Pancreas (tissue), 10 donors: ENCODE data around the gene CUL7. TPM values are rescaled to one million over a fixed set of nuclear protein-coding genes. Genes with fewer than 3 reads are reported as not detected.

Source experiments
- ATAC-seq, 4 donors: fragments of 200-7000 bp; cut with Tn5 transposase; one replicate each; pipeline versions ENCODE4 v1.8.0 to v1.9.1; 2020; ENCODE audit warnings: mild to moderate bottlenecking in 4 of 4, moderate library complexity in 4 of 4
- DNase-seq, 6 donors: peaks; one replicate each; pipeline ENCODE4 v3.0.0-alpha.2; 2020
- FAIRE-seq: peaks from 2 replicates; lab custom pipeline; 2012; peaks lifted over from hg19 to GRCh38; lab: Jason Lieb, UNC
- H3K27ac ChIP-seq, 4 donors: fragments of 200-600 bp; sonication (generic); 1 replicate in 3 of 4; 2 replicates in 1 of 4; pipeline versions ENCODE4 v1.5.0 to v1.8.0; 2020
- H3K27me3 ChIP-seq, 4 donors: fragments of 200-600 bp; one replicate each; pipeline ENCODE4 v1.8.0; 2021
- H3K36me3 ChIP-seq, 3 donors: fragments of 200-600 bp; sonication (generic) in 1 of 3; one replicate each; pipeline versions ENCODE4 v1.5.0 to v1.8.0; 2020 to 2021
- H3K4me1 ChIP-seq, 3 donors: fragments of 200-600 bp; one replicate each; pipeline ENCODE4 v1.8.0; 2021
- H3K4me3 ChIP-seq, 4 donors: fragments of 200-600 bp; sonication (generic) in 2 of 4; one replicate each; pipeline versions ENCODE4 v1.5.0 to v1.8.0; 2020 to 2021
- H3K9me3 ChIP-seq, 4 donors: fragments of 200-600 bp; one replicate each; pipeline ENCODE4 v1.8.0; 2021
- WGBS, 2 donors: extraction: QIAGEN DNeasy Blood & Tissue Kit; methylation state at CpG; one replicate each; pipeline ENCODE4 v1.1.7; 2013; 5-methylcytosine and 5-hydroxymethylcytosine counted together
- intact Hi-C, 3 donors: fragments of 100-400 bp; cut with DNase I; formaldehyde crosslinking; loops; one replicate each; pipeline versions ENCODE4 v1.11.1 to v1.14.2; 2022
- polyA plus RNA-seq, 2 donors: library from polyadenylated mRNA; stranded (reverse); fragments of 200-250 nt; gene quantifications; one replicate each; pipeline ENCODE4 v1.2.3, GENCODE V29; 2013
- total RNA-seq, 6 donors: library from RNA; stranded (reverse); fragmentation: NEBNext Ultra II Directional in 4 of 6; extraction: Animal tissue kit (Norgen Biotek cat#: 25700) in 4 of 6; gene quantifications; one replicate each; pipeline versions ENCODE4 v1.2.1 to v1.2.4, GENCODE V29; 2021 to 2023
- TF ChIP-seq, protein P1 (sequence below), 4 donors: fragments of 200-600 bp; sonication (generic) in 3 of 4; IDR thresholded peaks; one replicate each; pipeline versions ENCODE4 v1.5.0 to v1.8.0; 2021; ENCODE audit warnings: antibody characterized with exemption in 4 of 4
- donor health status: healthy with polysubstance abuse.
- donor health status: DM: no; HTN: no; CAD: no; lungs with moderate emphysema.
- donor health status: DM: no; HTN: no; CAD: no.
- donor health status: control.
- donor health status: control.
- donor health status: Bipolar disorder and iron deficiency.
- donor health status: DM: yes; HTN: yes; CAD: no.
- donor health status: DM: no; HTN: no; CAD: no.
- donor health status: DM: no; HTN: no; CAD: no.
- donor health status: DM: yes; HTN: yes; CAD: no.

CUL7 gene
- total and polyA plus RNA-seq, 8 donors, result 8.6 to 21.4 (median 13.9) TPM

DNA sequence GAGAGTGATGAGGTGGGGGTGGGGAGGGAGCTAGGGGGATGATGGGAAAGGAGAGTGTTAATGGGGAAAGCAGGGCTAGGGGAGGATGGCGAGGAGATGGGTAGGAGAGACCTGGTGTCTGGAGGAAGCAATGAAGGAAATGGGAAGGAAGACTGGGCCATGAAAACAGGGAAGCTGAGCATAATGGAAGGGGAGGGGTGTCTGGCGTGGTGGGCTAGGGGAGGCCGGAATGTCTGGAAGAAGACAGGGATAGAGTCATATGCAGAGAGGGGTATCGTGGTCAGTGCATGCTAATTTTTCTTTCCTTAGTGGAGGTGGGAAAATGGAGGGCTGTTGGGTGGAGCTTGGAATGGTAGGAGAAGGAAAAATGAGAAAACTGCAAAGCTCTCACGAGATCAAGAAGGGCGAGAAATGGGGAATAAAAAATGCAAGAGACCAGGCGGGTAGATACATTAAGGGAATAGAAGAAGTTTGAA, 39.2 kb downstream of the CUL7 start:
- 0 to 1% methylated on average over 7 of the region's 7 CpGs for WGBS, 2 donors
- no peaks in the 10 kb centered on the region for H3K27me3 ChIP-seq

DNA sequence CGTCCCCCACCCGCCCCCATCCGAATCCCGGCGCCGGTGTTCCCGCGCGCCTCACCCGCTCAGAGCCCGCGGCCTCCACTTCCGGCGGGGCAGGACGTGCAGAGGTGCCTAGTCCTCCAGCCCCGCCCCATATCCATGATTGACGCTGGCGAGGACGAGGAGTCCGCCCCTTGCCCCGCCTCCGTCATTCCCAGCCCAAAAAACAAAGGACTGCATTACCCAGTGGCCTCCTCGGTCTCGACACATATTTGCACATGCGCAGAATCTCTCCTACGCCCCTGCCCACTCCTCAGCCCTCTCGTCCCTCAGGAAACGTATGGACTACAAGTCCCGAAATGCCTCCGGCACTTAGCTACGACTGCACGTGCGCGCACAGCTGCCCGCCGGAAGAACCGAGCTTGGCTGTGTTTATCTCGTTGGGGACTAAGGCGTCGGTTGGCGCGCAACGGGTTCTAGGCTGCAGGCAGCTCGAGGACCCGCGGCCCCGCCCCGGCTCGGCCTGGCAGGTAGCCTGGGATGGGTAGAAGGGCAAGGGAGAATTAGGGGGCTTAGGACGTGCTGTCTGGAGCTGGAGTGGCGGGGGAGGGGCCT, 39.7 kb downstream of the CUL7 start, which contains the start of the genes KLHDC3 and MEA1:
TSS of gene KLHDC3 (plus strand) at position 407 of the 591 bp plus-strand sequence. CDS start 2,944 bp downstream, outside the sequence.
TSS of gene MEA1 (minus strand) at position 104 of the 591 bp plus-strand sequence. CDS start 133 bp downstream, outside the sequence.
- Histone ChIP-seq H3K27me3 (no peaks in the 10 kb centered on the region), H3K4me1 (peaks cover 0 to 19% (median 4%) of the 10 kb centered on the region in 3 donors), H3K9me3 (no peaks in the 10 kb centered on the region), H3K27ac (peak within 1 kb of the TSS in 2 of 4 donors; percentile 50 to 58), H3K4me3 (peak within 1 kb of the TSS; percentile 45 to 69 (median 65)), H3K36me3 (peaks cover 0 to 23% (median 0%) of the 10 kb centered on the region in 3 donors)
- TF ChIP-seq, protein P1, sequence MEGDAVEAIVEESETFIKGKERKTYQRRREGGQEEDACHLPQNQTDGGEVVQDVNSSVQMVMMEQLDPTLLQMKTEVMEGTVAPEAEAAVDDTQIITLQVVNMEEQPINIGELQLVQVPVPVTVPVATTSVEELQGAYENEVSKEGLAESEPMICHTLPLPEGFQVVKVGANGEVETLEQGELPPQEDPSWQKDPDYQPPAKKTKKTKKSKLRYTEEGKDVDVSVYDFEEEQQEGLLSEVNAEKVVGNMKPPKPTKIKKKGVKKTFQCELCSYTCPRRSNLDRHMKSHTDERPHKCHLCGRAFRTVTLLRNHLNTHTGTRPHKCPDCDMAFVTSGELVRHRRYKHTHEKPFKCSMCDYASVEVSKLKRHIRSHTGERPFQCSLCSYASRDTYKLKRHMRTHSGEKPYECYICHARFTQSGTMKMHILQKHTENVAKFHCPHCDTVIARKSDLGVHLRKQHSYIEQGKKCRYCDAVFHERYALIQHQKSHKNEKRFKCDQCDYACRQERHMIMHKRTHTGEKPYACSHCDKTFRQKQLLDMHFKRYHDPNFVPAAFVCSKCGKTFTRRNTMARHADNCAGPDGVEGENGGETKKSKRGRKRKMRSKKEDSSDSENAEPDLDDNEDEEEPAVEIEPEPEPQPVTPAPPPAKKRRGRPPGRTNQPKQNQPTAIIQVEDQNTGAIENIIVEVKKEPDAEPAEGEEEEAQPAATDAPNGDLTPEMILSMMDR (IDR thresholded peaks at IDR 0.05), result no peak
- WGBS, 2 donors, result 0 to 1% methylated on average over 51 of the region's 51 CpGs
- intact Hi-C loops, result no loop called here
- DNase-seq (peak; percentile 92 to 100 (median 99)), ATAC-seq (peak; percentile 97 to 98 (median 97)), FAIRE-seq (peak; percentile 93)

More for the DNA sequence above, 39.2 kb downstream of the CUL7 start:
- intact Hi-C loops, result no loop called here
- FAIRE-seq, result no peak
- no peak for DNase-seq
- TF ChIP-seq, protein P1 (IDR thresholded peaks at IDR 0.05), result no peak
- Histone ChIP-seq H3K36me3 (peaks cover 0 to 21% (median 0%) of the 10 kb centered on the region in 3 donors), H3K9me3 (no peaks in the 10 kb centered on the region), H3K27ac (peak overlapping the region in 2 of 4 donors; percentile 25 to 58), H3K4me1 (peaks cover 0 to 19% (median 4%) of the 10 kb centered on the region in 3 donors), H3K4me3 (peak overlapping the region; percentile 42 to 69 (median 65))
- no peak for ATAC-seq

DNA sequence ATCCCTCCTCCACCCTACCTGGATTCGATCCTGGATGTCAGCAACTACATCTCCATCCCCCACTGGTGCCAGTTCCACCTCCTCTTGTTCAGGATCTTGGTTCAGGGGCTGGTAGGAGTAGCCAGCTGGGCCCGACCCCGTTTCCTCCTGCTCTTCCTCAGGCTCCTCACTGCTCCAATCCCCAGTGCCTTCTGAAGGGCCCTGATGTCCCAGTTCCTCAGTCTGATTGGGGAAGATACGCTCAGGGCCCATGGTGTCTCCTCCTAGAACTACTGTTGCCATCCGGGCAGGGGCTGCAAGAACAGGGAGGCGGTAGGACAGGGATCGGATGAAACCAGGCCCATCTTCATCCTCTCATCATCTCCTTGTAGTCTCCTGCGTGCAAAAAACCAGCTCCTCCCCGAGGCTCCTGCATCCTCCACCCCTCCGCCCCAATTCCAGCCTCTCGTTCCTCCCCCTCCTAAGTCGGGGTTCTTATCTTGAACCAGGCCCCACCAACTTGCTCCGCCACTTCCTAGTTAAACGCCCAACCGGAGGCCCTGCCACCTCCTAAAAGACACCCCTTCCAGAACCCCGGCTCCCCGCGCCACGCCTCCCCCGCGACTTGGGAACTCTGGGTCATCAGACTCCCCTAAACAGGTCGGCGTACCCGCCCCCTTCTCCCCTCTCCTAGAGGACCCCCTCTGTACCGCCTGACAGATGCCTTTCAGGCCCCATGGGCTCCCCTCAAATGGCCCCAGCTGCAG, 40.4 kb downstream of the CUL7 start:
- peak in 1 of 4 donors; percentile 1 for ATAC-seq
- Histone ChIP-seq H3K27ac (peak overlapping the region in 2 of 4 donors; percentile 30 to 50), H3K9me3 (no peaks in the 10 kb centered on the region), H3K4me3 (peak overlapping the region; percentile 45 to 69 (median 54)), H3K36me3 (peaks cover 0 to 26% (median 0%) of the 10 kb centered on the region in 3 donors), H3K4me1 (peaks cover 0 to 19% (median 4%) of the 10 kb centered on the region in 3 donors), H3K27me3 (no peaks in the 10 kb centered on the region)
- no peak for FAIRE-seq
- peak in 2 of 6 donors; percentile 28 to 30 for DNase-seq
- TF ChIP-seq, protein P1 (IDR thresholded peaks at IDR 0.05), result no peak
- 2 to 3% methylated on average over 25 of the region's 25 CpGs for WGBS, 2 donors
- intact Hi-C loops, result no loop called here

DNA sequence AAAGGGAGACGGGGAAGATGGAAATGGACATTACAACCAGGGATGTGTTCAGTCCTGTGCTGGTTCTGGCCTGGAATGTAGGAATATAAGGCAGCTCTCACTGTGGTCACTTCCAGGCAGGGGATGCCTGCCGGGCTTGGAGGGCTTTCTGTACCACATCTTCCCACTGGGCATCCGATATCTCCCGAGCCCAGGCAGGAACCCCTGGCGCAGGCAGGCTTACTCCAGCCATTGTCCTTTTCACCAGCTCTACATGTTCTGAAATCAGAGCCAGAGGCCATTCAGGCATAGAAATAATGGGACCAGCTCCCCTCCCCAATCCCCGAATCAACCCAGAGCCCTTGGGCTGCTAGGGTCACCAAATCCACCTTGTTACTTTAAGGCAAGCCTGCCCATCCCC, 41.3 kb downstream of the CUL7 start:
- Histone ChIP-seq H3K27ac (no peak overlapping the region), H3K4me3 (no peak overlapping the region), H3K4me1 (peaks cover 0 to 19% (median 4%) of the 10 kb centered on the region in 3 donors), H3K27me3 (no peaks in the 10 kb centered on the region), H3K9me3 (no peaks in the 10 kb centered on the region), H3K36me3 (peaks cover 0 to 32% (median 4%) of the 10 kb centered on the region in 3 donors)
- intact Hi-C loops, result no loop called here
- DNase-seq (no peak), ATAC-seq (no peak), FAIRE-seq (no peak)
- TF ChIP-seq, protein P1 (IDR thresholded peaks at IDR 0.05), result no peak
- WGBS, 2 donors, result 83 to 91% methylated on average over 6 of the region's 6 CpGs
